Measurements from ENCODE around the gene NOCT. TPM values are rescaled to one million over a fixed set of nuclear protein-coding genes. Genes with fewer than 3 reads are reported as not detected.

Gene NOCT
- total RNA-seq, 1 experiment from 2014 or later: 21.5 TPM

DNA sequence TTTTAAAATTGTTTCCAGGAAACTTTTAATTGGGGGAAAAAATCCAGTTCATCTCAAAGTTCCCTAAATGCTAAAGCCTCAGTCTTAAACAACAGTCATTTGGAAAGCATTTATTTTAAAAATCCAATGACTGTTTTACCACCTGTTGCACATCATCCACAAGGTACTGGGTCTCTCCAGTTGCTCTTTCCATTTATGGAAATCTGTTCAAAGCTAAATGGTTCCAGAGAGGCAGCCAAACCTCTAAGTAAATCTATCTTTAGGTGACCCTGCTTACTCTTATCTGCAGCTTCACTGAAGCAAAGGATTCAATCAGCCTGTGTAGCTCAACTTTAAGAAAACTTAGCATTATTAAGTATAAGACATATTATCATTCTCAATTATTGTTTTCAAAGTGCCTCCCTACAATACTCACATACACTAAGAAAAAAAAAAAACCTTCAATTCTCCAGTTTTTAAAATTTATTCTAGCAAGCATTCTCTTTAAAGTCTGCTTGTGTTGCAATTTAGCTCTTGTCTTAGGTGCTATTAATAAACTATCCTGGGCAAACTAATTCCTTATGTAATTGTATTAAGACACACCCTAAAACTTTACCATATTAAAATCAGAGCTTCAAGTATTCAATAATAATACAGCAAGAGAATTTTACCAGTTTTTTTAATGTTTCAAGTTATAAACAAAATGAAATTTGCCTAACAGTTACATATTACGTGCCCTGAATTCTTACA, 60.6 kb downstream of the NOCT start:
- intact Hi-C loops (cut with micrococcal nuclease; ENCODE audit: unreplicated experiment): no loop called here
- Histone ChIP-seq H3K4me1 (no peaks in the 10 kb centered on the region), H3K27me3 (replicated peaks; ENCODE audit: control insufficient read depth, insufficient read depth, low read length) (no peaks in the 10 kb centered on the region), H3K4me3 (ENCODE audit: low read depth, low read length) (no peak overlapping the region), H3K36me3 (ENCODE audit: control insufficient read depth, insufficient read depth, low read length) (no peaks in the 10 kb centered on the region), H3K9me3 (no peaks in the 10 kb centered on the region)
- Mint-ChIP-seq H3K27ac (ENCODE audit: unreplicated experiment) (no peak overlapping the region), H3K4me1 (ENCODE audit: low read depth, unreplicated experiment) (no peaks in the 10 kb centered on the region), H3K9me3 (ENCODE audit: unreplicated experiment) (no peaks in the 10 kb centered on the region), H3K36me3 (ENCODE audit: insufficient read depth, unreplicated experiment) (peaks cover 20% of the 10 kb centered on the region), H3K27me3 (ENCODE audit: insufficient read depth, unreplicated experiment) (no peaks in the 10 kb centered on the region), H3K4me3 (ENCODE audit: unreplicated experiment) (no peak overlapping the region)
- BruUV-seq (replicated peaks): no TSS peak
- ChIA-PET CTCF (no interaction called here), POLR2A (no interaction called here)
- no peak for TF ChIP-seq CTCF (IDR thresholded peaks at IDR 0.05; ENCODE audit: insufficient read depth in 1 of 2, low read depth in 1 of 2, low read length in 1 of 2, severe bottlenecking in 1 of 2, unreplicated experiment in 1 of 2)
- no peak for DNase-seq

- no peaks in the 10 kb centered on the region for H3K9me3 ChIP-seq
- H3K4me3 ChIP-seq (ENCODE audit: low read depth, low read length): no peak overlapping the region
- peaks cover 14% of the 10 kb centered on the region for H3K36me3 Mint-ChIP-seq (ENCODE audit: insufficient read depth, unreplicated experiment)
- ChIA-PET CTCF (no interaction called here), POLR2A (no interaction called here)
- intact Hi-C loops (cut with micrococcal nuclease; ENCODE audit: unreplicated experiment): no loop called here
- TF ChIP-seq CTCF (IDR thresholded peaks at IDR 0.05; ENCODE audit: insufficient read depth in 1 of 2, low read depth in 1 of 2, low read length in 1 of 2, severe bottlenecking in 1 of 2, unreplicated experiment in 1 of 2): no peak
- no peak overlapping the region for H3K4me3 Mint-ChIP-seq (ENCODE audit: unreplicated experiment)
- no peaks in the 10 kb centered on the region for H3K27me3 Mint-ChIP-seq (ENCODE audit: insufficient read depth, unreplicated experiment)
- DNase-seq: no peak
- H3K4me1 ChIP-seq: 0 out of 2 replicates have a peak, but pooled peaks cover 6% of the 10 kb centered on the region
- no peaks in the 10 kb centered on the region for H3K9me3 Mint-ChIP-seq (ENCODE audit: unreplicated experiment)
- H3K27ac Mint-ChIP-seq (ENCODE audit: unreplicated experiment): no peak overlapping the region
- H3K36me3 ChIP-seq (ENCODE audit: control insufficient read depth, insufficient read depth, low read length): no peaks in the 10 kb centered on the region
- no peaks in the 10 kb centered on the region for H3K27me3 ChIP-seq (replicated peaks; ENCODE audit: control insufficient read depth, insufficient read depth, low read length)
- no TSS peak for BruUV-seq (replicated peaks)
- H3K4me1 Mint-ChIP-seq (ENCODE audit: low read depth, unreplicated experiment): peaks cover 4% of the 10 kb centered on the region
Measured at GRCh38 chr4:139077567-139078355, 62.2 kb downstream of the NOCT start.

GRCh38 chr4:139078926-139079325, 63.3 kb downstream of the NOCT start:
- Histone ChIP-seq H3K4me3 (ENCODE audit: low read depth, low read length) (no peak overlapping the region), H3K4me1 (0 out of 2 replicates have a peak, but pooled peaks cover 6% of the 10 kb centered on the region), H3K36me3 (ENCODE audit: control insufficient read depth, insufficient read depth, low read length) (no peaks in the 10 kb centered on the region), H3K27me3 (replicated peaks; ENCODE audit: control insufficient read depth, insufficient read depth, low read length) (no peaks in the 10 kb centered on the region), H3K9me3 (no peaks in the 10 kb centered on the region)
- peaks cover 24% of the 10 kb centered on the region for H3K36me3 Mint-ChIP-seq (ENCODE audit: insufficient read depth, unreplicated experiment)
- POLR2A ChIA-PET: no interaction called here
- H3K27me3 Mint-ChIP-seq (ENCODE audit: insufficient read depth, unreplicated experiment): no peaks in the 10 kb centered on the region
- intact Hi-C loops (cut with micrococcal nuclease; ENCODE audit: unreplicated experiment): no loop called here
- CTCF ChIA-PET: interaction anchor here (0.6 kb wide), 1 partner anchor 14 kb away, joined by 5 read pairs; no protein-coding TSS in a partner anchor
- no peaks in the 10 kb centered on the region for H3K9me3 Mint-ChIP-seq (ENCODE audit: unreplicated experiment)
- TF ChIP-seq CTCF (IDR thresholded peaks at IDR 0.05; ENCODE audit: insufficient read depth in 1 of 2, low read depth in 1 of 2, low read length in 1 of 2, severe bottlenecking in 1 of 2, unreplicated experiment in 1 of 2): no peak
- H3K4me1 Mint-ChIP-seq (ENCODE audit: low read depth, unreplicated experiment): peaks cover 8% of the 10 kb centered on the region
- no peak overlapping the region for H3K27ac Mint-ChIP-seq (ENCODE audit: unreplicated experiment)
- no peak for DNase-seq
- no TSS peak for BruUV-seq (replicated peaks)
- H3K4me3 Mint-ChIP-seq (ENCODE audit: unreplicated experiment): no peak overlapping the region
